ENCODE results near the gene OR5AR1.

The OR5AR1 gene

DNA sequence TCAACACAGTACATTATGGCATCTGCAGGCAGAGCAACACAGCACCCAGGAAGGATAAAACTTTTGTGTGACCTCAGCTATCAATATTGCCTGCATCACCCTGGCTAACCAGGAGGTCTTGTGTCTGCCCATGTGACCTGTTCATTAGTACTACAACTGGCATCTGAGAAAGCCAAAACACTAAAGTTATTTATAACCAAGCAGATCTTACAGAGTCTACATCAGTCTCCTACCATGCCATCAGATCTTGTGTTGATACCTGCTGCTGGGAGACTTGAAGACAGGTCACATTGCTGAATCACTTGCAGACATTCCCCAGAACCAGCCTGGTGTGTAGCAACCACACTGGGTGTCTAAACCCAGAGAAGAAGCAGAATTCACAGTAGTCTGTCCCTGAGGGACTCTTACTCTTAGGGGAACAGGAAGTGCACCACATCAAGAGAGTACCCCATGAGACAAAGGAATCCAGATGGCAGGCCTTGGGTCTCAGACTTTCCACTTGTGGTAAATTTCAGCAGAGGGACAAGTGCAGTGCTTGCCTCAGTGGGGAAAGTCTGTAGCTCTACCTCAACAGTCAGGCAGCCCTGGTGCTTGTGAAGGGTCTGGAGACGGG lies 42.4 kb downstream of the OR5AR1 start:
- Mint-ChIP-seq H3K27me3 (no peaks in the 10 kb centered on the region), H3K4me3 (no peak overlapping the region), H3K36me3 (no peaks in the 10 kb centered on the region), H3K27ac (no peak overlapping the region), H3K4me1 (ENCODE audit: low read depth) (no peaks in the 10 kb centered on the region), H3K9me3 (ENCODE audit: low read depth) (peaks cover 14% of the 10 kb centered on the region)

DNA sequence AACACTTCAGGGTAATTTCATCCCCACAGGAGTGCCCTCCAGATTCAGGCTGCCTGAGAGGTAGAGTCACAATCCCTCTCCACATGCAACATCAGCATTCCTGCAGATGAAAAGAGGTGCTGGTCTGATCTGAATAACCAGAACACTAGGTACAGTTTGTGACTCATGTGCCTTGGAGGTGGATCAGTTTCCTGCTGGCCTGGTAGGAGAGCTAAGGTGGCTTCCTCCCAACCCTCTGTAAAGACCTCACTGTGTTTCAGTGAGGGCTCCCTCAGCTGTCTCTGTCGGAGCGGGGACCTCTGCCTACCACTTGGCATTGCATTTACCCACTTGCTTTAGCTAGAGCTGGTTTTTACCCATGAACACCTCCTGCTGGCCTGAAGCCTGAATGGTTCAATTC lies 43.0 kb downstream of the OR5AR1 start:
- H3K27ac Mint-ChIP-seq = no peak overlapping the region
- no peaks in the 10 kb centered on the region for H3K27me3 Mint-ChIP-seq
- H3K9me3 Mint-ChIP-seq (ENCODE audit: low read depth) = peaks cover 14% of the 10 kb centered on the region
- H3K36me3 Mint-ChIP-seq = no peaks in the 10 kb centered on the region
- no peaks in the 10 kb centered on the region for H3K4me1 Mint-ChIP-seq (ENCODE audit: low read depth)
- no peak overlapping the region for H3K4me3 Mint-ChIP-seq

DNA sequence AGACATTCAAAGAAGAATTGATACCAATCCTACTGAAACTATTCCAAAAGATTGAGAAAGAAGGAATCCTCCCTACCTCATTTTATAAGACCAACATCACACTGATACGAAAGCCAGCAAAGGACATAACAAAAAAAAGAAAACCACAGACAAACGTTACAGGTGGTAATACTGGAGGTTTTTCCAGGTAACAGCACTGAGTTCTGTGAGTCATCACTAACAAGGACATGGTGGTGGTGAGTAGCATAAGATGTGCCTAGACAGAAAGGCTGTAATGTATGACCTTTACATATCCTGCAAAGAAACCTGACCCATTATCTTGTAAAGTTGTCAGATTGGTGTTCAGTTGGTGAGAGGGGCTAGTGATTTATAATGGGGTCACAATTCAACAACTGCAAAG lies 50.7 kb downstream of the OR5AR1 start:
- H3K4me1 Mint-ChIP-seq (ENCODE audit: low read depth) = no peaks in the 10 kb centered on the region
- peaks cover 15% of the 10 kb centered on the region for H3K9me3 Mint-ChIP-seq (ENCODE audit: low read depth)
- no peak overlapping the region for H3K4me3 Mint-ChIP-seq
- no peaks in the 10 kb centered on the region for H3K36me3 Mint-ChIP-seq
- H3K27me3 Mint-ChIP-seq = no peaks in the 10 kb centered on the region
- no peak overlapping the region for H3K27ac Mint-ChIP-seq
